RPMI8226 (cell line): ENCODE measurements around the gene ZNF730.
"Not testable (repeated sequence)": the region's sequence is repeated elsewhere in the genome, so short reads cannot be mapped to it uniquely, and the experiment has no call there.

Experiments used
- DNase-seq: peaks from one replicate; pipeline ENCODE4 v3.0.0-alpha.2; 2015

ZNF730 gene

DNA sequence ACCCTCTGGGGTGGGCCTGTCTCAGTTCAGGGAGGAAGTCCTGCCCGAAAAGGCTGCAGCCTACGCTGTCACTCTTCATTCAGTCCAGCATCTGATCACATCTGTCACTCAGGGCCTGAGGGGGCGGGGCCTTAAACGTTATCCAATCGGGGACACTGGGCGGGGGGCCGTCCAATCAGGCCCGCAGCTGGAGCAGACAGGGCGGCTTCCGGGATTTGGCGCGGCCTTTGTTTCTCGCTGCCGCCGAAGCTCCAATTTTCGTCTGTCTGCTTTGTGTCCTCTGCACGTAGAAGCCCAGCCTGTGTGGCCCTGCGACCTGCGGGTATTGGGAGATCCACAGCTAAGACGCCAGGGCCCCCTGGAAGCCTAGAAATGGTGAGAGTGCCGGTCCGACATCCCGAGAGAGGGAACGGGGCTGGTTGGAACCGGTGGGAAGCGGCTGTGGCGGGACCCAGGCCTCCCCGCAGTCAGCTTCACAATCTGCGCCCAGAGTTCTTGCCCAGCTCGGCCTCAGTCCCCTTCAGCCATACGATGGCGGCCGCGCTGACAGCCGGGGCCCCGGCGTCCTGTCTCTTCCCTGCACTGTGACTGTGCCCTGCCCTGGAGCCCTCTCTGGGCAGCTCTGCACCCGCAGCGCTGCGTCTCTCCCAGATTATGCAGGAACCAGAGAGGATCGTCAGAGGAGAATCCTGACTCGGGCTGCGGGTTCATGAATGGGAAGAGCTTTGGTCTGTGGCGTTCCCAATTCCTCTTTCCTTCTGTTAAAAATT is at the start of gene ZNF730:
Gene ZNF730, plus strand, starts transcription at position 224 of the 770 bp plus-strand sequence. Its CDS starts 149 bp downstream, at position 373.
- peak; percentile 58 for DNase-seq

DNA sequence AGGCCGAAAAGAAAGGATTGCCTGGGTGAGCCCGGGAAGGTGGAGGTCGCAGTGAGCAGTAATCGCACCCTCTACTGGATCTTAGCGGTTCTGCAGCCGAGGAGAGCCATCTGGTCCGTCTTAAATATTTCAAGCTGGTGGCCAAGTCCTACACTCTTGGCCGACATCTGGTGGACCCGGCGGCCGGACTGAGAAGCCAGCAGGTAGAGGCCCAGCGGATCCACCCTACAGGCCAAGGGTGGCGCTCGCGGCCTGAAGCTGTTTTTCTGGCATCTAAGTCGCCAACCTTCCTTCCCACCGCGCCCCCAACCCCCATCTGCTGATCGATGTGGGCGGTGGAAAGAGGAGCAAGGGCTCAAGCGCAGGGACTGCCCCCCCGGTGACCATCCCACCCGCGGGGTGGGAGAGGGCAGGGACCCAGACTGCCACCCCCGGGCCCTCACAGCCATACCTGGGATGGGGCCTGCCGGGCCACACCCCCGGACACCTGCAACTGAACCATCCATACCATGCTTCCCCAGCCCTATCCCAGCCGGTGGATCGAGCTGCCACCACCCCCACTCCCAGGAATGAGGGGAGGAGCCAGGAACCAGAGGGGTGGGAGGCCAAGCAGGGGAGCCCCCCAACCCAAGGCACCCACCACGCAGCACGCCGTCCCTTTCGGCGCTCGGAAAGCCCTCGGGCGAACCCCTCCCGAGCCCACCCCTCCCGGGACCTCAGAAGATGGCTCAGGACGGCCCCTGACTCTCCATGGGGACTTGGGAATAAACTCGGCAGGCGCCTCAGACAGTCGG is 46.3 kb upstream of the ZNF730 start:
- peak; percentile 27 for DNase-seq

DNA sequence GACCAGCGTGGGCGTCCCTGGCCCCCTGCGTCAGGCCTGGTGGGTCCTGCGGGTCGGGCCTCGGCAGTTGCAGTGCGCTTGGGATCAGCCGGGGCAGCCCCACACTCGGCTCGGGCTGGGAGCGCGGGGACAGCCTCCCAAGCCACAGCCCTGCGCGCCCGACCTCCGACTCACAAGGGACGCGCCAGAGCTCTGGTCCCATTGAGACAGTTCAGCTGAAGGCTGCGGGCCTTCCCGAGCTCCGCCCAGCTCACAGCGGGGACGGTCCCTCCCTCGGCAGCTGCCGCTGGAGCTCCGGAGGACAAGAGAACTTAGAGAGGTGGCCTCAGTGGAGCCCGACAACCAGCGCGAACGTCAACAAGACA is 45.7 kb upstream of the ZNF730 start:
- DNase-seq: no peak

DNA sequence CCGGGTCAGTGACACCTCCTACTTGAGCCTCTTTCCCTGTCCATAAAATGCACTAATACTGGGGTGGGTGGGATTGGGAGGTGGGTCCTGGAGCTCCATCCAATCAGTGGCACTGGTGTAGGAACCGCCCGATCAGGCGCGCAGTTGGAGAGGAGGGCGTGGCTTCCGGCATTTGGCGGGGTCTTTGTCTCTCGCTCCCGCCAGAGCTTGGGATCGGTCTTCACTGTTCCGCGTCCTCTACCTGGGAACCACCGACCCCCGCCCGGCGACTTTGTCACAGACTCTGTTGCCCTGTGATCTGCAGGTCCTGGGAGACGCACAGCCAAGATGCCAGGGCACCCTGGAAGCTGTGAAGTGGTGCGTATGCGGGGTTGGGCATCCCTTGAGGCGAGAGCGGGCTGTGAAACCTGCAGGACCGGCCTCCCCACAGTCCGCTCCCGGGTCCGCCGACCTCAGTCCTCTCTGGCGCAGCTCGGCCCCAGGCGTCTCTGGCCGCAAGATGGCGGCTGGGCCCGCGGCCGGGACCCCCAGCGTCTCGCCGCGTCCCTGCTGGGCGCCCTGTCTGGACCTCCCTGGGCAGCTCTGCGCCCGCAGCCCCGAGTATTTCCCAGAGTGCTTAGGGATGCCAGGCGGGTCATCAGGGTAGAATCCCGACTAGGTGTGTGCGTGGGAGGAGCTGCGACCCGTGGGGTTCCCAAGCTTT is 41.6 kb upstream of the ZNF730 start:
- DNase-seq: peak; percentile 27

DNA sequence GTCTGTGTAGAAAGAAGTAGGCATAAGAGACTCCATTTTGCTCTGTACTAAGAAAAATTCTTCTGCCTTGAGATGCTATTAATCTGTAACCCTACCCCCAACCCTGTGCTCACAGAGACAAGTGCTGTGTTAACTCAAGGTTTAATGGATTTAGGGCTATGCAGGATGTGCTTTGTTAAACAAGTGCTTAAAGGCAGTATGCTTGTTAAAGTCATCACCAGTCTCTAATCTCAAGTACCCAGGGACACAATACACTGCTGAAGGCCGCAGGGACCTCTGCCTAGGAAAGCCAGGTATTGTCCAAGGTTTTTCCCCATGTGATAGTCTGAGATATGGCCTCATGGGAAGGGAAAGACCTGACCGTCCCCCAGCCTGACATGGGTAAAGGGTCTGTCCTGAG is 39.0 kb upstream of the ZNF730 start:
- DNase-seq: not testable (repeated sequence)

DNA sequence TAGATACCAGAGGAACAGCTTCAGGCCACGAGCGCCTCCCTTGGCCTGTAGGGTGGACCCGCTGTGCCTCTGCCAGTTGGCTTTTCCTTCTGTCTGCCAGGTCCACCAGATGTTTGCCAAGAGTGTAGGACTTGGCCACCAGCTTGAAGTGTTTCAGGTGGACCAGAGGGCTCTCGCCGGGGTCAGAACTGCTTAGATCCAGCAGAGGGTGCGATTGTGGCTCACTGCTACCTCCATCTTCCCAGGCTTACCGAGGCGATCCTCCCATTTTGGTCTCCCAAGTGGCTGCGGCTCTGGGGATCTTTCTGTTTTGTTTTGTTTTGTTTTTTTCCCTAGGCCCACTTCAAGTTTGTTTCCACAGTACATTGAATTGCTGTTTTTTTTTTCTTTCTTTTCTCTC is 23.0 kb upstream of the ZNF730 start:
- no peak for DNase-seq

DNA sequence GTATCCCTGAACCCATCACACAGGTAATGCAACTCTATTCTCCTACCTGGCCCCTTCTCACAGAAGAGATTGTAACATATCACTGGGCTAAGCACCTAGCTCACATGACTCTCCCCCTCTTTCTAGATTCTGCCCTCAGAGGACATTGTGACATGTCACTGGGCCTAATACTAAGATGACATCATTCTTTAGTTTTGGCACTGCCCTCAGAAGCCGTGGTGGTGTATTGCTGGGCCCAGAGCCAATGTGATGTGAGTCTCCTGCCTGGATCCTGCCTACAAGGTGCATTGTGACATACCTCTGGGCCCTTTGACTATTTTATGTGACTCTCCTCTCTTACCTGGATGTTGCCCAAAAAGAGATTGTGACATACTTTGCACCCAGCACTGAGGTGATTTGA is 21.4 kb upstream of the ZNF730 start:
- DNase-seq: no peak

DNA sequence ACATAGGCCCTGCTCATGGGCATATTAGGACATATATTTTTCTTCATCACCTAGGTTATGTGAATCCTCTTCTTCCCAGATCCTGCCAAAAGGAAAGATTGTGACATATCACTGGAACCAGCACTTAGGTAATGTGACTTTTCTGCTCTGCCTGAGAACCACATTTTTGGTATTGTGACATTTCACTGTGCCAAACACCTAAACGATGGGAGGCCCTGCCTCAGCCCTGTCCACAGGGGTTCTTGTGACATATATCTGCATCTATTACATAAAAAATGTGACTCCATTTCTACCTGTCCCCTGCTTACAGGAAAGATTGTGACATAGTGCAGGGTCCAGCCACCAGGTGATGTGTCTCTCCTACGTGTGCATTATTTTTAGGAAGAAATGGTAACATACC is 18.5 kb upstream of the ZNF730 start:
- DNase-seq: no peak

DNA sequence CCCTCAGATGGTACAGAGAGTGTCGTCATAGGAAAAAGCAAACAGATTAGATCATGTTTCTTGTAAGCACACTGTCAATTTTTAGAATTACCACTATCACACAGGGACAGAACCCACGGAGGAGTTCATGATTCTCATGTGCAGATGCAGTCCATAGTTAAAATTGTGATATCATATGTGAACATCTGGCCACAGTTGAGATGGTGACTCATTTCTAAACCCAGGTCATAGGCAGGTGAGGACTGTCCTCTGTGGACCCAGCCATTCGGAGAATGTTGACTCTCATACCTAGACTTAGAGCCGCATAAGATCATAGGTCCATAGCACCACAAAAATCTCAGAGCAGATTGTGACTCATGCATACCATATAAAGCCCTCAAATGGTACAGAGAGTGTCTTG is 17.8 kb upstream of the ZNF730 start:
- DNase-seq: no peak

DNA sequence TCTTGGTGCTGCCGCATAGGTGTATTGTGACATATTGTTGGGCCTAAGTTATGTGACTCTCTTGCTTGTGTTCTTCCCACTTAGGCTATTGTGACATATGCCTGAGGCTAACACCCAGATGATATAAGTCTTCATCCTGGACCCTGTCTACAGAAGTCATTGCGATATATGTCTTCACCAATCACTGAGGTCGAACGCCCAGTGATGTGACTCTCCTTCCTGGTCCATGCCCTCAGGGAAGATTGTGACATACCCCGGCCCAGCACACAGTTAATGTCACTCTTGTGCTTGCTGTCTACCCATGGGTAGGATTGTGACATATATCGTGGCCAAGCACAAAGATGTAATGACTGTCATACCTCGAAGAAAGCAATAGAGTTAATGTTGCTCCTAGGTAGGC is 16.9 kb upstream of the ZNF730 start:
- no peak for DNase-seq

DNA sequence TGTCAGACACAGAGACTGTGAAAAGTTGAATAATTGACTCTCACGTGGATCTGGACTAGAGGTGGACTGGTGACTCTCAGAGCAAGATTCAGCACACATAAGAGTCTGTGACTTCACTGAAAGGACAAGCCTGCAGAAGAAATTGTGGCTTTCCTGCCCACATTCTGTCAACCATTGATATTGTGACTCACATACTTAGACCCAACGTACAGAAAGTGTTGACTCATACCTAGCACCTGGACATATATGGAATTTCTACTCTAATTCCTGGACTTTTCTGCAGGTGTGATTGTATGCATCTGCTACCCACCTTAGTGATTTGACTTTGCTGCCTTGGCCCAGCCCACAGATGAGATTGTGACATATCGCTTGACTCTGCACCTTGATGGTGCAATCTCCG is 15.6 kb upstream of the ZNF730 start:
- DNase-seq: no peak

DNA sequence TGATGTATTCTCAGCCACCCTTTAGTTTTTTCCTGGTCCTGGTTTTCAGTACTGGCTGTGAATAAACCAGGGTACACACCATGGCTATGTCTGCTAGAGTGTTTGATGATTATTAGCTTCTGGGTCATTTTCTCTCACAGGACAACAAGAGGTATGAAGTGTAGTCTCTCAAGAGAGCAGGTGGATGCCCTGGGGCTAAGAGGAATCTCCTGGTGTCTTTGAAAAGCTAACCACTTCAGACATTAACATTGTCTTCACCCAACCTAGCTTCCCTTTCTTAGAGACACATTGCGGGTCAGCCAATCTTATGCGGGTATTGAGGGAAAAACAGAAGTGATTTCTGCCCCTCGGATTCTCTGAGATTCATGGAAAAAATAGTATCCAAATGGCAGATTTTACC is 1.6 kb downstream of the ZNF730 start:
- DNase-seq: no peak

DNA sequence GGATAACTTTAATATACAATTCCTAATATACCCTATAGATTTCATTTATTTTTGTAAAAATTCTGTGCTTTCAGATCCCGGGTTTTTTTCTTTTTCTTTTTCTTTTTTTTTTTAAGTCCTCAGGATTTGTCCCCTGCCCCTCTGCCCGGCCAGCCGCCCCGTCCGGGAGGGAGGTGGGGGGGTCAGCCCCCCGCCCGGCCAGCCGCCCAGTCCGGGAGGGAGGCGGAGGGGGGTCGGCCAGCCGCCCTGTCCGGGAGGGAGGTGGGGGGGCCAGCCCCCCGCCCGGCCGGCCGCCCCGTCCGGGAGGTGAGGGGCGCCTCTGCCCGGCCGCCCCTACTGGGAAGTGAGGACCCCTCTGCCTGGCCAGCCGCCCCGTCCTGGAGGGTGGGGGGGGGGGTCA is 17.4 kb downstream of the ZNF730 start:
- DNase-seq: not testable (repeated sequence)

DNA sequence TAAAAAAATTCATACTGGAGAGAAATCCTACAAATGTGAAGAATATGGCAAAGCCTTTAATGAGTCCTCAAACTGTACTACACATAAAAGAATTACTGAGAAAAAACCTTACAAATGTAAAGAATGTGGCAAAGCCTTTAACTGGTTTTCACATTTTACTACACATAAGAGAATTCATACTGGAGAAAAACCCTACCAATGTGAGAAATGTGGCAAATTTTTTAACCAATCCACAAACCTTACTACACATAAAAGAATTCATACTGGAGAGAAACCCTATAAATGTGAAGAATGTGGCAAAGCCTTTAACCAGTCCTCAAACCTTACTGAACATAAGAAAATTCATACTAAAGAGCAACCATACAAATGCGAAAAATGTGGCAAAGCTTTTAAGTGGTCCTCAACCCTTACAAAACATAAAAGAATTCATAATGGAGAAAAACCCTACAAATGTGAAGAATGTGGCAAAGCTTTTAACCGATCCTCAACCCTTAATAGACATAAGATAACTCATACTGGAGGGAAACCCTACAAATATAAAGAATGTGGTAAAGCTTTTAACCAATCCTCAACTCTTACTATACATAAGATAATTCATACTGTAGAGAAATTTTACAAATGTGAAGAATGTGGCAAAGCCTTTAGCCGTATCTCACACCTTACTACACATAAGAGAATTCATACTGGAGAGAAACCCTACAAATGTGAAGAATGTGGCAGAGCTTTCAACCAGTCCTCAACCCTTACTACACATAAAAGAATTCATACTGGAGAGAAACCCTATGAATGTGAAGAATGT is 29.0 kb downstream of the ZNF730 start:
- no peak for DNase-seq

DNA sequence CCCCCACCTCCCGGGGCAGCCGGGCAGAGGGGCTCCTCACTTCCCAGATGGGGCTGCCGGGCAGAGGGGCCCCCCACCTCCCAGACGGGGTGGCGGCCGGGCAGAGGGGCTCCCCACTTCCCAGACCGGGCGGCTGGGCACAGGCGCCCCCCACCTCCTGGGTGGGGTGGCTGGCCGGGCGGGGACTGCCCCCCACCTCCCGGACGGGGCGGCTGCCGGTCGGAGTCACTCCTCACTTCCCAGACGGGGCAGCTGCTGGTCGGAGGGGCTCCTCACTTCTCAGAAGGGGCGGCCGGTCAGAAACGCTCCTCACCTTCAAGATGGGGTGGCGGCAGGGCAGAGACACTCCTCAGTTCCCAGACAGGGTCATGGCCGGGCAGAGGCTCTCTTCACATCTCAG is 43.9 kb downstream of the ZNF730 start:
- no peak for DNase-seq

DNA sequence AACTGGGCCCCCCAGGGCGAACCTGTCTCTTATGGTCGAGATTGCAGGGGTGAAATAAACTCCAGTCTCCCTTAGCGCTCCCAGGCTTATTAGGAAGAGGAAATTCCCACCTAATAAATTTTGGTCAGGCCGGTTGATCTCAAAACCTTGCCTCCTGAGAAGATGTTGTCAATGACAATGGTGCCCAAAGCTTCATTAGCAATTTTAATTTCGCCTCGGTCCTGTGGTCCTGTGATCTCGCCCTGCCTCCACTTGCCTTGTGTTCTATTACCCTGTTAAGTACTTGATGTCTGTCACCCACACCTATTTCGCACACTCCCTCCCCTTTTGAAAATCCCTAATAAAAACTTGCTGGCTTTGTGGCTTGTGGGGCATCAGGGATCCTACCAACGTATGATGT is 51.5 kb downstream of the ZNF730 start:
- not testable (repeated sequence) for DNase-seq

DNA sequence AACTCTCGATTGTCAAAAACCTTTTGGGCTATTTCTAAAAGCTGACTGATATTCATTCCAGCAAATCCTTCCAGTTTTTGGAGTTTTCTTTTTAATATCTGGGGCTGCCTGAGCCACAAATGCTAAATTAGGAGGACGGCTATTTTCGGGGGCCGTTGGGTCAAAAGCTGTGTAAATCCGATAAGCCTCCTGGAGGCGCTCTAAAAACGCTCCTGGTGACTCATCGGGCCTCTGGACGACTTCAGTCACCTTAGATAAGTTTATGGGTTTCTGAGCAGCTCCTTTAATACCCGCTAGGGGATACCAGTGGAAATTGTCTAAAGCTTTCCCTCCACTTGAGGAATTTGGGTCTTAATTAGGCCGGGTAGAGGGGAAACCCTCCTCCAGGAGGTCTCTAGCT is 66.4 kb downstream of the ZNF730 start:
- DNase-seq: no peak

DNA sequence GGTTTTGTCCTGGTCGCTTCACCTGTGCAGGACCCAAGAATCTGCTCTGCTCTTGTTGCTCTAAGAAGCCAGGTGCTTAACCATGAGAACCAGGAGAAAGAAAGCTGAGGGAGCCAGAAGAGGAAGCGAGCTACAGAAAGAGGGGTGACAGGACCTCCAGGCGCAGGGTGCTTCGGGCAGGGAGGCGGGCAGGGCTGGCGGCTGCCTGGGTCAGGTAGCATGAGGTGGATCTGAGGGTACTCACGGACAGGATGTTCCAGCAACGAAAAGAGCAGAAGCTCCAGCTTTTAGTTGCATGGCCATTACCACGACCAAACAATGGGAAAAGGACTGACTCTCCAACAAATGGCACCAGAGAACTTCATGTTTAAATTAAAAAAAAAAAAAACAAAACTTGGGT is 73.5 kb downstream of the ZNF730 start:
- no peak for DNase-seq
